Loucy (cell line): ENCODE measurements around the gene CHIA.

Experiments used
- H2AFZ ChIP-seq: fragments of 200-600 bp; sonication (generic); 2 replicates; pipeline ENCODE4 v1.6.0; 2016; ENCODE audit warnings: antibody characterized with exemption, mild to moderate bottlenecking, low read length, moderate library complexity
- H3F3A ChIP-seq: fragments of 200-600 bp; 2 replicates; pipeline ENCODE4 v1.6.0; 2016; ENCODE audit warnings: antibody characterized with exemption, low read depth, mild to moderate bottlenecking
- H3K27me3 ChIP-seq: fragments of 200-600 bp; sonication (generic); 2 replicates; pipeline ENCODE4 v1.6.1; 2014; ENCODE audit warnings: low read length, mild to moderate bottlenecking; ENCODE audit not compliant: insufficient read depth, poor library complexity, severe bottlenecking
- H3K36me3 ChIP-seq: fragments of 200-600 bp; sonication (generic); 2 replicates; pipeline ENCODE4 v1.6.1; 2016; ENCODE audit warnings: low read length; ENCODE audit not compliant: insufficient read depth
- H3K4me1 ChIP-seq: fragments of 200-600 bp; sonication (generic); 2 replicates; pipeline ENCODE4 v1.5.1; 2014; ENCODE audit warnings: low read length, mild to moderate bottlenecking; ENCODE audit not compliant: insufficient read depth, poor library complexity, severe bottlenecking
- H3K4me2 ChIP-seq: fragments of 200-600 bp; sonication (generic); 2 replicates; pipeline ENCODE4 v1.6.0; 2014; ENCODE audit warnings: antibody characterized with exemption, low read length, low read depth, mild to moderate bottlenecking; ENCODE audit not compliant: poor library complexity, severe bottlenecking
- H3K4me3 ChIP-seq: fragments of 200-600 bp; sonication (generic); 2 replicates; pipeline ENCODE4 v1.5.1; 2014; ENCODE audit warnings: low read length, mild to moderate bottlenecking, mixed read lengths; ENCODE audit not compliant: poor library complexity, severe bottlenecking
- H3K79me2 ChIP-seq: fragments of 200-600 bp; sonication (generic); 2 replicates; pipeline ENCODE4 v1.6.1; 2014; ENCODE audit warnings: low read length; ENCODE audit not compliant: insufficient read depth
- H3K9ac ChIP-seq: fragments of 200-600 bp; sonication (generic); 2 replicates; pipeline ENCODE4 v1.6.0; 2014; ENCODE audit warnings: mild to moderate bottlenecking, low read depth, low read length, moderate library complexity; ENCODE audit not compliant: poor library complexity, severe bottlenecking
- H3K9me2 ChIP-seq: fragments of 200-600 bp; sonication (generic); replicated peaks from 2 replicates; pipeline ENCODE4 v1.6.1; 2016; ENCODE audit warnings: low read depth, low read length, mixed read lengths
- H3K9me3 ChIP-seq: fragments of 200-600 bp; sonication (generic); 2 replicates; pipeline ENCODE4 v1.6.1; 2014; ENCODE audit warnings: mild to moderate bottlenecking, antibody characterized with exemption, low read length, low read depth; ENCODE audit not compliant: insufficient read depth
- H4K20me1 ChIP-seq: fragments of 200-600 bp; sonication (generic); 2 replicates; pipeline ENCODE4 v1.6.0; 2014; ENCODE audit warnings: antibody characterized with exemption, low read length, mild to moderate bottlenecking; ENCODE audit not compliant: insufficient read depth, poor library complexity, severe bottlenecking
- EZH2phosphoT487 ChIP-seq: fragments of 200-600 bp; IDR thresholded peaks from 2 replicates; pipeline ENCODE4 v1.6.1; 2018; ENCODE audit warnings: antibody characterized with exemption, mild to moderate bottlenecking, moderate library complexity, borderline replicate concordance
- TF ChIP-seq, protein P1 (sequence below): fragments of 200-600 bp; sonication (generic); conservative IDR thresholded peaks from 2 replicates; pipeline ENCODE4 v1.5.1; 2014; ENCODE audit warnings: mild to moderate bottlenecking, antibody characterized with exemption, low read length

The CHIA gene

DNA sequence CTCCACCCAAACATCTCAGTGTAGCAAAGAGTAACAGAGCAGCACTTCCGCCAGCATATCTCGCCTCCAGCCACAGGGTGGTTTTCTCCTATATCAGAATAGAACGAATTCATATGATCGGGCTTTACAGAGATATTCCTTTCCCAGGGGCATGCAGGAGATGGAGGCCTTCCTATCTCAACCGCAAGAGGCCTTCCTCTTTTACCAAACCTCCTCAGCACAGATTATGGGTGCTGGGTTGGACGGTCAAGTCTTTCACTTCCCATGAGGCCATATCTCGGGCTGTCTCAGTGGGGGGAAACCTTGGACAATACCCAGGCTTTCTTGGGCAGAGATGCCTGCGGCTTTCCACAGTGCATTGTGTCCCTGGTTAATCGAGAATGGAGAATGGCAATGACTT is 71.1 kb downstream of the CHIA start:
- H3K9ac ChIP-seq = no peak overlapping the region
- H3K79me2 ChIP-seq = no peaks in the 10 kb centered on the region
- H3K9me3 ChIP-seq = no peaks in the 10 kb centered on the region
- no peaks in the 10 kb centered on the region for H3F3A ChIP-seq
- no peak overlapping the region for H3K4me3 ChIP-seq
- no peak overlapping the region for H2AFZ ChIP-seq
- TF ChIP-seq, protein P1, sequence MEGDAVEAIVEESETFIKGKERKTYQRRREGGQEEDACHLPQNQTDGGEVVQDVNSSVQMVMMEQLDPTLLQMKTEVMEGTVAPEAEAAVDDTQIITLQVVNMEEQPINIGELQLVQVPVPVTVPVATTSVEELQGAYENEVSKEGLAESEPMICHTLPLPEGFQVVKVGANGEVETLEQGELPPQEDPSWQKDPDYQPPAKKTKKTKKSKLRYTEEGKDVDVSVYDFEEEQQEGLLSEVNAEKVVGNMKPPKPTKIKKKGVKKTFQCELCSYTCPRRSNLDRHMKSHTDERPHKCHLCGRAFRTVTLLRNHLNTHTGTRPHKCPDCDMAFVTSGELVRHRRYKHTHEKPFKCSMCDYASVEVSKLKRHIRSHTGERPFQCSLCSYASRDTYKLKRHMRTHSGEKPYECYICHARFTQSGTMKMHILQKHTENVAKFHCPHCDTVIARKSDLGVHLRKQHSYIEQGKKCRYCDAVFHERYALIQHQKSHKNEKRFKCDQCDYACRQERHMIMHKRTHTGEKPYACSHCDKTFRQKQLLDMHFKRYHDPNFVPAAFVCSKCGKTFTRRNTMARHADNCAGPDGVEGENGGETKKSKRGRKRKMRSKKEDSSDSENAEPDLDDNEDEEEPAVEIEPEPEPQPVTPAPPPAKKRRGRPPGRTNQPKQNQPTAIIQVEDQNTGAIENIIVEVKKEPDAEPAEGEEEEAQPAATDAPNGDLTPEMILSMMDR = no peak
- no peak for TF ChIP-seq EZH2phosphoT487
- no peaks in the 10 kb centered on the region for H3K36me3 ChIP-seq
- H3K4me2 ChIP-seq = no peak overlapping the region
- no peaks in the 10 kb centered on the region for H4K20me1 ChIP-seq
- H3K4me1 ChIP-seq = no peaks in the 10 kb centered on the region
- H3K27me3 ChIP-seq = peaks cover 11% of the 10 kb centered on the region
- H3K9me2 ChIP-seq = no peaks in the 10 kb centered on the region

DNA sequence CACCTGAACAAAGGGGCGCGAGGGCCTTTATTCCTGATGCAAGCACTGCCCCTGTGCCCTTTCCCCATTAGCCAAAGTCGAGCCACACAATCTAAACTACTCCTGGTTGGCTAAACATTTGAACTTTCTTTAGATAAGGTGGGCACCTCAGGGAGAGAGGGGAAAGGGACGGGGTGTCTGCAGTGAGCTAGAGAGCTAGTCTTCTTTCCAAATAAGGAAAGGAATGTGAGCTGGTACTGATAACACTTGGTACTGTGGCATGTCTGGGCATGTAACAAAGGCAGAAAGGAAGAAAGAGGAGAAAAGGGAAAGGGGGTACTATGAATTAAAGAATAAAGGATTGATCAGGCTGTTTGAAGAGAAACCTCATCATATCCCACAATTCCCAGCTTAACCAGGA is 74.0 kb downstream of the CHIA start:
- Histone ChIP-seq H3K9ac (no peak overlapping the region), H3K79me2 (no peaks in the 10 kb centered on the region), H3K36me3 (no peaks in the 10 kb centered on the region), H3F3A (no peaks in the 10 kb centered on the region), H4K20me1 (no peaks in the 10 kb centered on the region), H3K4me2 (no peak overlapping the region), H3K9me2 (no peaks in the 10 kb centered on the region), H2AFZ (no peak overlapping the region), H3K4me1 (no peaks in the 10 kb centered on the region), H3K27me3 (peaks cover 19% of the 10 kb centered on the region), H3K4me3 (no peak overlapping the region), H3K9me3 (no peaks in the 10 kb centered on the region)
- no peak for TF ChIP-seq EZH2phosphoT487
- TF ChIP-seq, protein P1 = no peak

DNA sequence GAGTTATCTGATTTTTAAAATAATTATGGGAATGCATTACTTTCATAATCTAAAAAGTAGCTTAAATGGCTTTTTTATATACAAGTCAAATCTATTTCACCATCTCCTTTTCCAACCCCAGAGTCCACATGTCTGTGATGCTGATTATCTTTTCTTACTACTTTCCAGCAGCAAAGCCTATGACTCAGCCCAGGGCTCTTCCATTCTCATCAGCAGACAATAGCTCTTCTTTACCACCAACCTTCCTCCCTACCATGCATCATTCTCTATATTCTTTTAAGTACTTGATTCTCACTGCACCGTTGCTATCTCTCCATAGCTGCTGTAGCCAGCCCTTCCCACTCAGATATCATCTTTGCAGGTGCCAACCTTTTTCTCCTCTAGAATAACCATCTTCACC is 75.6 kb downstream of the CHIA start:
- Histone ChIP-seq H3K9me2 (no peaks in the 10 kb centered on the region), H3K79me2 (no peaks in the 10 kb centered on the region), H3K9ac (no peak overlapping the region), H3K4me1 (no peaks in the 10 kb centered on the region), H3K27me3 (peaks cover 19% of the 10 kb centered on the region), H3F3A (no peaks in the 10 kb centered on the region), H3K9me3 (no peaks in the 10 kb centered on the region), H3K4me2 (no peak overlapping the region), H3K4me3 (no peak overlapping the region), H3K36me3 (no peaks in the 10 kb centered on the region), H4K20me1 (no peaks in the 10 kb centered on the region), H2AFZ (no peak overlapping the region)
- no peak for TF ChIP-seq EZH2phosphoT487
- TF ChIP-seq, protein P1 = no peak
